ENCODE measurements around the gene IL10RB. TPM values are rescaled to one million over a fixed set of nuclear protein-coding genes. Genes with fewer than 3 reads are reported as not detected.
A peak's percentile ranks its signal among the peaks of the same experiment; 100 is the strongest.

IL10RB gene
- total RNA-seq (10 to 100 TPM; 38.8 to 47.1 TPM), polyA plus RNA-seq (10 to 100 TPM; 26.7 to 89.1 TPM)
- long read RNA-seq, donor 1, transcript IL10RB-201 (7 exons, 1,963 nt) = major isoform, 12 of 18 reads
- long read RNA-seq, donor 1, partial matches to known transcripts = 5 of 18 reads
- long read RNA-seq, donor 1, other reads (novel, unspliced or antisense) = 0 of 18 reads
- long read RNA-seq, donor 2, transcript IL10RB-201 (7 exons, 1,963 nt) = major isoform, 5 of 5 reads
- long read RNA-seq, donor 2, partial matches to known transcripts = 0 of 5 reads
- long read RNA-seq, donor 2, other reads (novel, unspliced or antisense) = 0 of 5 reads
- long read RNA-seq, donor 3, transcript IL10RB-201 (7 exons, 1,963 nt) = major isoform, 7 of 7 reads
- long read RNA-seq, donor 3, partial matches to known transcripts = 0 of 7 reads
- long read RNA-seq, donor 3, other reads (novel, unspliced or antisense) = 0 of 7 reads
- long read RNA-seq, donor 4, transcript IL10RB-201 (7 exons, 1,963 nt) = major isoform, 7 of 7 reads
- long read RNA-seq, donor 4, partial matches to known transcripts = 0 of 7 reads
- long read RNA-seq, donor 4, other reads (novel, unspliced or antisense) = 0 of 7 reads
- long read RNA-seq, donor 5, transcript IL10RB-201 (7 exons, 1,963 nt) = major isoform, 19 of 19 reads
- long read RNA-seq, donor 5, partial matches to known transcripts = 0 of 19 reads
- long read RNA-seq, donor 5, other reads (novel, unspliced or antisense) = 0 of 19 reads

- 0 to 1% methylated on average over 48 to 60 of the region's 60 CpGs for WGBS, 2 donors
- peak; percentile 86 for ATAC-seq (ENCODE audit: insufficient read depth, low FRiP score)
- Histone ChIP-seq H3K4me3 (peak within 1 kb of the TSS; percentile 81), H3K36me3 (ENCODE audit: control insufficient read depth in 4 of 4, insufficient read depth in 4 of 4, low read length in 4 of 4) (peaks cover 3 to 23% (median 9%) of the 10 kb centered on the region in 4 donors), H3K27ac (ENCODE audit: low read depth in 1 of 2, low read length in 1 of 2) (peak within 1 kb of the TSS; percentile 62 to 97), H3K4me1 (ENCODE audit: control insufficient read depth in 5 of 5, insufficient read depth in 5 of 5, low read length in 5 of 5) (peaks cover 0 to 13% (median 5%) of the 10 kb centered on the region in 5 donors), H3K9ac (ENCODE audit: insufficient read depth in 1 of 2, low read length in 2 of 2) (peak within 1 kb of the TSS; percentile 72 to 77), H3K9me3 (ENCODE audit: control insufficient read depth in 4 of 4, insufficient read depth in 3 of 4, low read length in 3 of 4) (no peaks in the 10 kb centered on the region), H3K27me3 (ENCODE audit: control insufficient read depth in 3 of 3, insufficient read depth in 3 of 3, low read length in 2 of 3) (no peaks in the 10 kb centered on the region)
- TF ChIP-seq, protein P1, sequence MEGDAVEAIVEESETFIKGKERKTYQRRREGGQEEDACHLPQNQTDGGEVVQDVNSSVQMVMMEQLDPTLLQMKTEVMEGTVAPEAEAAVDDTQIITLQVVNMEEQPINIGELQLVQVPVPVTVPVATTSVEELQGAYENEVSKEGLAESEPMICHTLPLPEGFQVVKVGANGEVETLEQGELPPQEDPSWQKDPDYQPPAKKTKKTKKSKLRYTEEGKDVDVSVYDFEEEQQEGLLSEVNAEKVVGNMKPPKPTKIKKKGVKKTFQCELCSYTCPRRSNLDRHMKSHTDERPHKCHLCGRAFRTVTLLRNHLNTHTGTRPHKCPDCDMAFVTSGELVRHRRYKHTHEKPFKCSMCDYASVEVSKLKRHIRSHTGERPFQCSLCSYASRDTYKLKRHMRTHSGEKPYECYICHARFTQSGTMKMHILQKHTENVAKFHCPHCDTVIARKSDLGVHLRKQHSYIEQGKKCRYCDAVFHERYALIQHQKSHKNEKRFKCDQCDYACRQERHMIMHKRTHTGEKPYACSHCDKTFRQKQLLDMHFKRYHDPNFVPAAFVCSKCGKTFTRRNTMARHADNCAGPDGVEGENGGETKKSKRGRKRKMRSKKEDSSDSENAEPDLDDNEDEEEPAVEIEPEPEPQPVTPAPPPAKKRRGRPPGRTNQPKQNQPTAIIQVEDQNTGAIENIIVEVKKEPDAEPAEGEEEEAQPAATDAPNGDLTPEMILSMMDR (IDR thresholded peaks at IDR 0.05; ENCODE audit: control extremely low read depth, extremely low read depth) = no peak
- peak; percentile 83 to 85 (median 83) for DNase-seq
Measured at GRCh38 chr21:33266050-33266788, at the start of gene IL10RB. IL10RB (plus strand) TSS chr21:33266367; CDS start chr21:33266466, 99 bp downstream.

- Histone ChIP-seq H3K4me1 (ENCODE audit: control insufficient read depth in 5 of 5, insufficient read depth in 5 of 5, low read length in 5 of 5) (peaks cover 0 to 5% (median 3%) of the 10 kb centered on the region in 5 donors), H3K9ac (ENCODE audit: insufficient read depth in 1 of 2, low read length in 2 of 2) (no peak overlapping the region), H3K27me3 (ENCODE audit: control insufficient read depth in 3 of 3, insufficient read depth in 3 of 3, low read length in 2 of 3) (no peaks in the 10 kb centered on the region), H3K27ac (ENCODE audit: low read depth in 1 of 2, low read length in 1 of 2) (no peak overlapping the region), H3K36me3 (ENCODE audit: control insufficient read depth in 4 of 4, insufficient read depth in 4 of 4, low read length in 4 of 4) (no peaks in the 10 kb centered on the region), H3K4me3 (no peak overlapping the region), H3K9me3 (ENCODE audit: control insufficient read depth in 4 of 4, insufficient read depth in 3 of 4, low read length in 3 of 4) (no peaks in the 10 kb centered on the region)
- WGBS, 2 donors = 92 to 94% methylated on average over 2 of the region's 2 CpGs
- ATAC-seq (ENCODE audit: insufficient read depth, low FRiP score) (no peak), DNase-seq (no peak)
- TF ChIP-seq, protein P1 (IDR thresholded peaks at IDR 0.05; ENCODE audit: control extremely low read depth, extremely low read depth) = no peak
Measured at GRCh38 chr21:33217138-33217520, 49.0 kb upstream of the IL10RB start.

- 96% methylated on average over 3 of the region's 3 CpGs for WGBS, 2 donors
- Histone ChIP-seq H3K4me3 (no peak overlapping the region), H3K27me3 (ENCODE audit: control insufficient read depth in 3 of 3, insufficient read depth in 3 of 3, low read length in 2 of 3) (no peaks in the 10 kb centered on the region)
Measured at GRCh38 chr21:33219300-33219699, 46.9 kb upstream of the IL10RB start.

More at GRCh38 chr21:33219300-33219699, 46.9 kb upstream of the IL10RB start:
- DNase-seq = no peak
- H3K9ac ChIP-seq (ENCODE audit: insufficient read depth in 1 of 2, low read length in 2 of 2) = no peak overlapping the region
- no peak overlapping the region for H3K27ac ChIP-seq (ENCODE audit: low read depth in 1 of 2, low read length in 1 of 2)
- peaks cover 0 to 2% (median 0%) of the 10 kb centered on the region in 5 donors for H3K4me1 ChIP-seq (ENCODE audit: control insufficient read depth in 5 of 5, insufficient read depth in 5 of 5, low read length in 5 of 5)
- TF ChIP-seq, protein P1 (IDR thresholded peaks at IDR 0.05; ENCODE audit: control extremely low read depth, extremely low read depth) = no peak
- ATAC-seq (ENCODE audit: insufficient read depth, low FRiP score) = no peak
- H3K36me3 ChIP-seq (ENCODE audit: control insufficient read depth in 4 of 4, insufficient read depth in 4 of 4, low read length in 4 of 4) = no peaks in the 10 kb centered on the region
- no peaks in the 10 kb centered on the region for H3K9me3 ChIP-seq (ENCODE audit: control insufficient read depth in 4 of 4, insufficient read depth in 3 of 4, low read length in 3 of 4)
